Measurements from ENCODE around the gene MYCBP2. TPM values are rescaled to one million over a fixed set of nuclear protein-coding genes. Genes with fewer than 3 reads are reported as not detected.

MYCBP2 gene
- total and polyA plus RNA-seq, 10 donors, result 55.2 to 251 (median 200) TPM

GRCh38 chr13:77329133-77329910, 2.4 kb upstream of the MYCBP2 start:
- Histone ChIP-seq H3K27me3 (replicated peaks in 1 of 7) (no peaks in the 10 kb centered on the region), H3K27ac (peak overlapping the region; percentile 76 to 98 (median 94)), H3K4me1 (peaks cover 31 to 58% (median 38%) of the 10 kb centered on the region in 6 donors), H3K4me3 (peak overlapping the region; percentile 40 to 93 (median 78)), H3K9me3 (no peaks in the 10 kb centered on the region), H3K36me3 (no peaks in the 10 kb centered on the region)
- DNase-seq, result peak; percentile 97
- 0 to 2% (median 0%) methylated on average over 43 to 46 of the region's 46 CpGs for WGBS, 5 donors
- intact Hi-C loops (cut with DNase I; ENCODE audit: low total_unique reads), result no loop called here
- peak in 1 of 3 donors; percentile 87 for TF ChIP-seq POLR2A (IDR thresholded peaks at IDR 0.05)
- TF ChIP-seq POLR2AphosphoS5 (IDR thresholded peaks at IDR 0.05), result peak; percentile 93 to 95 (median 95)
- TF ChIP-seq CTCF (IDR thresholded peaks at IDR 0.05 in 8 of 11, conservative IDR thresholded peaks at IDR 0.05 in 3 of 11), result peak in 2 of 11 experiments; percentile 18 to 19

- no peak for TF ChIP-seq CTCF (IDR thresholded peaks at IDR 0.05 in 8 of 11, conservative IDR thresholded peaks at IDR 0.05 in 3 of 11)
- TF ChIP-seq POLR2A (IDR thresholded peaks at IDR 0.05), result no peak
- TF ChIP-seq POLR2AphosphoS5 (IDR thresholded peaks at IDR 0.05), result no peak
- Histone ChIP-seq H3K4me3 (peak overlapping the region; percentile 40 to 93 (median 78)), H3K36me3 (no peaks in the 10 kb centered on the region), H3K4me1 (peaks cover 36 to 59% (median 44%) of the 10 kb centered on the region in 6 donors), H3K27me3 (replicated peaks in 1 of 7) (no peaks in the 10 kb centered on the region), H3K9me3 (no peaks in the 10 kb centered on the region), H3K27ac (peak overlapping the region; percentile 76 to 98 (median 94))
- WGBS, 5 donors, result 1 to 5% (median 2%) methylated on average over 4 of the region's 4 CpGs
- intact Hi-C loops (cut with DNase I; ENCODE audit: low total_unique reads), result no loop called here
- DNase-seq, result no peak
Observed at GRCh38 chr13:77328819-77329132, 1.9 kb upstream of the MYCBP2 start.

GRCh38 chr13:77325371-77325980, 1.4 kb downstream of the MYCBP2 start:
- DNase-seq, result no peak
- Histone ChIP-seq H3K4me3 (peak overlapping the region; percentile 62 to 99 (median 92)), H3K9me3 (no peaks in the 10 kb centered on the region), H3K27me3 (replicated peaks in 1 of 7) (no peaks in the 10 kb centered on the region), H3K36me3 (no peaks in the 10 kb centered on the region), H3K4me1 (peaks cover 61 to 79% (median 72%) of the 10 kb centered on the region in 6 donors), H3K27ac (peak overlapping the region; percentile 38 to 98 (median 96))
- 0 to 2% (median 0%) methylated on average over 11 of the region's 11 CpGs for WGBS, 5 donors
- intact Hi-C loops (cut with DNase I; ENCODE audit: low total_unique reads), result no loop called here
- TF ChIP-seq POLR2AphosphoS5 (IDR thresholded peaks at IDR 0.05) (no peak), CTCF (IDR thresholded peaks at IDR 0.05 in 8 of 11, conservative IDR thresholded peaks at IDR 0.05 in 3 of 11) (no peak), POLR2A (IDR thresholded peaks at IDR 0.05) (no peak)

GRCh38 chr13:77323858-77324257, 3.0 kb downstream of the MYCBP2 start:
- peaks cover 62 to 85% (median 81%) of the 10 kb centered on the region in 6 donors for H3K4me1 ChIP-seq

More at GRCh38 chr13:77323858-77324257, 3.0 kb downstream of the MYCBP2 start:
- no peak for TF ChIP-seq POLR2AphosphoS5 (IDR thresholded peaks at IDR 0.05)
- no peak for TF ChIP-seq CTCF (IDR thresholded peaks at IDR 0.05 in 8 of 11, conservative IDR thresholded peaks at IDR 0.05 in 3 of 11)
- TF ChIP-seq POLR2A (IDR thresholded peaks at IDR 0.05), result no peak
- Histone ChIP-seq H3K9me3 (no peaks in the 10 kb centered on the region), H3K4me3 (peak overlapping the region in 4 of 8 donors; percentile 62 to 97 (median 90)), H3K27me3 (replicated peaks in 1 of 7) (no peaks in the 10 kb centered on the region), H3K27ac (peak overlapping the region in 7 of 8 donors; percentile 16 to 98 (median 59)), H3K36me3 (no peaks in the 10 kb centered on the region)
- WGBS, 5 donors, result 0 to 21% (median 3%) methylated on average over 1 of the region's 1 CpG
- intact Hi-C loops (cut with DNase I; ENCODE audit: low total_unique reads), result no loop called here
- DNase-seq, result no peak
